Sigmoid colon (tissue), 7 donors: ENCODE results near the gene C5orf15. TPM values are rescaled to one million over a fixed set of nuclear protein-coding genes. Genes with fewer than 3 reads are reported as not detected.

Experiments used
- DNase-seq: peaks from one replicate; pipeline ENCODE4 v3.0.0-alpha.2; 2019
- H3K27ac ChIP-seq, 4 donors: fragments of 200-600 bp; sonication (generic); one replicate each; pipeline ENCODE4 v1.5.1; 2016 to 2019; ENCODE audit warnings: mild to moderate bottlenecking in 1 of 4
- H3K27me3 ChIP-seq, 3 donors: fragments of 200-600 bp; sonication (generic); one replicate each; pipeline ENCODE4 v1.5.1; 2019; ENCODE audit warnings: mild to moderate bottlenecking in 1 of 3
- H3K36me3 ChIP-seq, 4 donors: fragments of 200-600 bp; sonication (generic); one replicate each; pipeline ENCODE4 v1.5.1; 2016 to 2019
- H3K4me1 ChIP-seq, 4 donors: fragments of 200-600 bp; sonication (generic); one replicate each; pipeline ENCODE4 v1.5.1; 2017 to 2019
- H3K4me3 ChIP-seq, 4 donors: fragments of 200-600 bp; sonication (generic); one replicate each; pipeline ENCODE4 v1.5.1; 2017 to 2019; ENCODE audit warnings: mild to moderate bottlenecking in 2 of 4, moderate library complexity in 1 of 4
- H3K9me3 ChIP-seq, 4 donors: fragments of 200-600 bp in 3 of 4; sonication (generic) in 3 of 4; one replicate each; pipeline versions ENCODE4 v1.5.1 to v1.6.1; 2013 to 2019
- EP300 ChIP-seq, 4 donors: sonication (generic); formaldehyde crosslinking; IDR thresholded peaks; one replicate each; pipeline ENCODE4 v1.6.1; 2017; ENCODE audit warnings: antibody characterized with exemption in 4 of 4
- POLR2A ChIP-seq, 2 donors: fragments of 450-650 bp; IDR thresholded peaks; one replicate each; pipeline ENCODE4 v1.6.1; 2016; ENCODE audit warnings: antibody characterized with exemption in 2 of 2, mild to moderate bottlenecking in 2 of 2, moderate library complexity in 2 of 2
- POLR2AphosphoS5 ChIP-seq, 4 donors: sonication (generic); formaldehyde crosslinking; IDR thresholded peaks; one replicate each; pipeline ENCODE4 v1.6.1; 2017; ENCODE audit warnings: antibody characterized with exemption in 4 of 4
- WGBS, 2 donors: extraction: QIAGEN DNeasy Blood & Tissue Kit; methylation state at CpG; one replicate each; pipeline ENCODE4 v1.1.7; 2013; 5-methylcytosine and 5-hydroxymethylcytosine counted together
- intact Hi-C: fragments of 100-400 bp; cut with DNase I; formaldehyde crosslinking; loops from one replicate; pipeline ENCODE4 v1.15.1; 2023
- polyA plus RNA-seq, 3 donors: library from polyadenylated mRNA; stranded (reverse); fragments of 200-250 nt; gene quantifications; one replicate each; pipeline ENCODE4 v1.2.3, GENCODE V29; 2013
- total RNA-seq, 4 donors: library from RNA; depleted of rRNA; stranded (reverse); fragments of >200 nt; gene quantifications; one replicate each; pipeline ENCODE4 v1.1.0, GENCODE V29; 2016
- TF ChIP-seq, protein P1 (sequence below), 4 experiments: fragments of 450-650 bp in 3 of 4; fragments of 200-600 bp in 1 of 4; IDR thresholded peaks; one replicate each; pipeline ENCODE4 v1.5.1; 2016 to 2019; ENCODE audit warnings: antibody characterized with exemption in 4 of 4, mild to moderate bottlenecking in 3 of 4, moderate library complexity in 2 of 4
- donor health status: healthy with polysubstance abuse.
- donor health status: Bipolar disorder and iron deficiency.
- donor health status: healthy.

Gene C5orf15
- total and polyA plus RNA-seq, 7 donors = 6.6 to 38.5 (median 26.0) TPM

DNA sequence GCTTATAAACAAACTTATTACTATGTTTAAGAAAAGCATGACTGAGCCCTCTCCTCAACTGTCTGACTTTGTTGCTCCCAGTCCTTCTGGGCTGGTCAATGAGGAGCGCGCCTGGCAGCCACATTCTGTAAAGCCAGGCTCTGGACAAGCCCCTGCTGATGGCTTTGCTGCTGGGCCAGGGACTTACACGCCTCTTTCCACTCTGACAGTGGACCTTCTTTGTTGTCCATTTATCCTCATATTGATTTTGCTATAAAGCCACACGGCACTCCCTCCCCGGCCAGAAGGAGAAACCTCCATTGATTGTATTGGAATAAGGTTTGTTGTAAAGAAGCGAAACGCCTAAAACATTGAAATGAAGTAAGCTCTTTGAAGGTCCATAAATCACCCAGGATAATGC, 50.6 kb downstream of the C5orf15 start:
- TF ChIP-seq POLR2A (IDR thresholded peaks at IDR 0.05) (no peak), EP300 (IDR thresholded peaks at IDR 0.05) (no peak), POLR2AphosphoS5 (IDR thresholded peaks at IDR 0.05) (no peak)
- TF ChIP-seq, protein P1, sequence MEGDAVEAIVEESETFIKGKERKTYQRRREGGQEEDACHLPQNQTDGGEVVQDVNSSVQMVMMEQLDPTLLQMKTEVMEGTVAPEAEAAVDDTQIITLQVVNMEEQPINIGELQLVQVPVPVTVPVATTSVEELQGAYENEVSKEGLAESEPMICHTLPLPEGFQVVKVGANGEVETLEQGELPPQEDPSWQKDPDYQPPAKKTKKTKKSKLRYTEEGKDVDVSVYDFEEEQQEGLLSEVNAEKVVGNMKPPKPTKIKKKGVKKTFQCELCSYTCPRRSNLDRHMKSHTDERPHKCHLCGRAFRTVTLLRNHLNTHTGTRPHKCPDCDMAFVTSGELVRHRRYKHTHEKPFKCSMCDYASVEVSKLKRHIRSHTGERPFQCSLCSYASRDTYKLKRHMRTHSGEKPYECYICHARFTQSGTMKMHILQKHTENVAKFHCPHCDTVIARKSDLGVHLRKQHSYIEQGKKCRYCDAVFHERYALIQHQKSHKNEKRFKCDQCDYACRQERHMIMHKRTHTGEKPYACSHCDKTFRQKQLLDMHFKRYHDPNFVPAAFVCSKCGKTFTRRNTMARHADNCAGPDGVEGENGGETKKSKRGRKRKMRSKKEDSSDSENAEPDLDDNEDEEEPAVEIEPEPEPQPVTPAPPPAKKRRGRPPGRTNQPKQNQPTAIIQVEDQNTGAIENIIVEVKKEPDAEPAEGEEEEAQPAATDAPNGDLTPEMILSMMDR (IDR thresholded peaks at IDR 0.05) = no peak
- 83 to 90% methylated on average over 7 of the region's 7 CpGs for WGBS, 2 donors
- no peak overlapping the region for H3K4me3 ChIP-seq
- intact Hi-C loops = no loop called here
- H3K27me3 ChIP-seq = no peaks in the 10 kb centered on the region
- DNase-seq = no peak
- no peaks in the 10 kb centered on the region for H3K9me3 ChIP-seq
- H3K27ac ChIP-seq = no peak overlapping the region
- no peaks in the 10 kb centered on the region for H3K4me1 ChIP-seq
- H3K36me3 ChIP-seq = no peaks in the 10 kb centered on the region

GRCh38 chr5:133916914-133917313, 51.5 kb downstream of the C5orf15 start:
- Histone ChIP-seq H3K4me3 (no peak overlapping the region), H3K27ac (no peak overlapping the region), H3K36me3 (no peaks in the 10 kb centered on the region), H3K4me1 (no peaks in the 10 kb centered on the region), H3K9me3 (no peaks in the 10 kb centered on the region), H3K27me3 (no peaks in the 10 kb centered on the region)
- no peak for DNase-seq
- intact Hi-C loops = no loop called here
- WGBS, 2 donors = 82 to 91% methylated on average over 6 of the region's 6 CpGs
- TF ChIP-seq, protein P1 (IDR thresholded peaks at IDR 0.05) = no peak
- TF ChIP-seq POLR2A (IDR thresholded peaks at IDR 0.05) = no peak
- TF ChIP-seq EP300 (IDR thresholded peaks at IDR 0.05) = no peak
- TF ChIP-seq POLR2AphosphoS5 (IDR thresholded peaks at IDR 0.05) = no peak

- no peaks in the 10 kb centered on the region for H3K4me1 ChIP-seq
- no peaks in the 10 kb centered on the region for H3K9me3 ChIP-seq
- WGBS, 2 donors = 85 to 86% methylated on average over 1 of the region's 1 CpG
- H3K4me3 ChIP-seq = no peak overlapping the region
- TF ChIP-seq POLR2AphosphoS5 (IDR thresholded peaks at IDR 0.05) (no peak), EP300 (IDR thresholded peaks at IDR 0.05) (no peak), POLR2A (IDR thresholded peaks at IDR 0.05) (no peak)
- TF ChIP-seq, protein P1 (IDR thresholded peaks at IDR 0.05) = no peak
- H3K36me3 ChIP-seq = no peaks in the 10 kb centered on the region
- H3K27ac ChIP-seq = no peak overlapping the region
- H3K27me3 ChIP-seq = no peaks in the 10 kb centered on the region
- DNase-seq = no peak
- intact Hi-C loops = no loop called here
These were observed 51.9 kb downstream of the C5orf15 start for GRCh38 chr5:133916479-133916878.

DNA sequence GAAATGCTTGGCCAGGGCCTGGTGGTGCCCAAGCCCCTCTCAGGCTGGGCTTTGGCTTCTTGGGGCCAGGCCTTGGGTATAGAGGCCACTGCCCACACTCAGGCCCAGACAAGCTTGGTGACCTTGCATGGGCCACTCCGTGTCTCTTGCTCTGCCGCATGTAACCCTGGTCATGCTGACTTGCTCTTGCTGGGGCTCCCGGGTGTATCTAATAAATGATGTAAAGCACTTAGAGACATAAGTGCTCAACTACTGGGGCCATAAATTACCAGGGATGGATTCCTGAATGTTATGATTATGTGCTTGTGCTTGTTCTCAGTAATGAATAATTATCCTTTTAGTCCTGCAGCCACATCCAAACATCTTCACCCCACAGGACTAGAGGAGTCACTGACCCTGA, 54.0 kb downstream of the C5orf15 start:
- no peaks in the 10 kb centered on the region for H3K9me3 ChIP-seq
- TF ChIP-seq POLR2A (IDR thresholded peaks at IDR 0.05) = no peak
- no peak for TF ChIP-seq POLR2AphosphoS5 (IDR thresholded peaks at IDR 0.05)
- no peak for TF ChIP-seq EP300 (IDR thresholded peaks at IDR 0.05)
- TF ChIP-seq, protein P1 (IDR thresholded peaks at IDR 0.05) = no peak
- H3K27ac ChIP-seq = no peak overlapping the region
- intact Hi-C loops = no loop called here
- no peaks in the 10 kb centered on the region for H3K27me3 ChIP-seq
- WGBS, 2 donors = 89% methylated on average over 3 of the region's 3 CpGs
- H3K36me3 ChIP-seq = no peaks in the 10 kb centered on the region
- DNase-seq = no peak
- H3K4me1 ChIP-seq = peaks cover 0 to 10% (median 4%) of the 10 kb centered on the region in 4 donors
- H3K4me3 ChIP-seq = no peak overlapping the region
